ENCODE results near the gene ADAM12.

The ADAM12 gene

GRCh38 chr10:126229686-126230085, 158.6 kb downstream of the ADAM12 start:
- no peak overlapping the region for H2AFZ ChIP-seq (ENCODE audit: low read depth, low read length)
- DNase-seq (no peak), ATAC-seq (ENCODE audit: insufficient read depth, low read depth) (no peak)
- no peak overlapping the region for H3K4me3 ChIP-seq (ENCODE audit: low read depth in 1 of 2, low read length in 2 of 2)
- H4K20me1 ChIP-seq (ENCODE audit: insufficient read depth, low read length) = no peaks in the 10 kb centered on the region
- no peaks in the 10 kb centered on the region for H3K4me1 ChIP-seq (ENCODE audit: insufficient read depth, low read length)
- H3K9ac ChIP-seq (ENCODE audit: low read depth, low read length) = no peak overlapping the region
- no peaks in the 10 kb centered on the region for H3K79me2 ChIP-seq (ENCODE audit: insufficient read depth, low read length)
- TF ChIP-seq CTCF (IDR thresholded peaks at IDR 0.05; ENCODE audit: borderline replicate concordance, extremely low read depth, low read length, poor library complexity, severe bottlenecking) = no peak
- no peak for TF ChIP-seq EZH2 (IDR thresholded peaks at IDR 0.05; ENCODE audit: borderline replicate concordance, low read depth, low read length, severe bottlenecking)
- no peaks in the 10 kb centered on the region for H3K36me3 ChIP-seq (ENCODE audit: insufficient read depth, low read length)
- H3K27ac ChIP-seq (ENCODE audit: low read length) = no peak overlapping the region
- H3K9me3 ChIP-seq (ENCODE audit: insufficient read depth, low read length, severe bottlenecking) = no peaks in the 10 kb centered on the region
- no peak overlapping the region for H3K4me2 ChIP-seq (ENCODE audit: insufficient read depth, low read length)
- H3K27me3 ChIP-seq (ENCODE audit: insufficient read depth, low read length, poor library complexity) = no peaks in the 10 kb centered on the region

DNA sequence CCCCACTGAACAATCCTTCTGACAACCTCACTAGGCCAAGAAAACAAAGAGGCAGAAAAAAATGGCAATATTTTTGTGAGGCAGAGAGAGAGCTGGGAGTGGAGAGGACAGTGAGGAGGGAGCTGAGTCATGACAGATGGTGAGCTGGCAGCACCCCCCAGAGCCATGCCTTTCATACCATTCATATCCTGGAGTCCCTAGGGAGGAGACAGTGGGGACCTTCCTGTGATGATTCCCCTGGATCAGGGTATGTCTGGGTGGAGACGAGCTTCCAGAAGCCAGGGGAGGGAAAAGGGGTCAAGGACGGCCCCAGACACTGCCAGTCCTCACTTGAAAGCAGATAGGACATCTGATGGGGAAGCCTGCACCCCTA, 160.5 kb downstream of the ADAM12 start:
- H3K27ac ChIP-seq (ENCODE audit: low read length) = no peak overlapping the region
- no peaks in the 10 kb centered on the region for H4K20me1 ChIP-seq (ENCODE audit: insufficient read depth, low read length)
- H3K36me3 ChIP-seq (ENCODE audit: insufficient read depth, low read length) = no peaks in the 10 kb centered on the region
- H3K4me1 ChIP-seq (ENCODE audit: insufficient read depth, low read length) = no peaks in the 10 kb centered on the region
- no peaks in the 10 kb centered on the region for H3K79me2 ChIP-seq (ENCODE audit: insufficient read depth, low read length)
- no peaks in the 10 kb centered on the region for H3K9me3 ChIP-seq (ENCODE audit: insufficient read depth, low read length, severe bottlenecking)
- H3K9ac ChIP-seq (ENCODE audit: low read depth, low read length) = no peak overlapping the region
- no peak overlapping the region for H2AFZ ChIP-seq (ENCODE audit: low read depth, low read length)
- no peak for TF ChIP-seq EZH2 (IDR thresholded peaks at IDR 0.05; ENCODE audit: borderline replicate concordance, low read depth, low read length, severe bottlenecking)
- TF ChIP-seq CTCF (IDR thresholded peaks at IDR 0.05; ENCODE audit: borderline replicate concordance, extremely low read depth, low read length, poor library complexity, severe bottlenecking) = no peak
- no peak overlapping the region for H3K4me3 ChIP-seq (ENCODE audit: low read depth in 1 of 2, low read length in 2 of 2)
- DNase-seq (no peak), ATAC-seq (ENCODE audit: insufficient read depth, low read depth) (no peak)
- no peak overlapping the region for H3K4me2 ChIP-seq (ENCODE audit: insufficient read depth, low read length)
- H3K27me3 ChIP-seq (ENCODE audit: insufficient read depth, low read length, poor library complexity) = no peaks in the 10 kb centered on the region

GRCh38 chr10:126226988-126227761, 161.1 kb downstream of the ADAM12 start:
- no peak for DNase-seq
- no peaks in the 10 kb centered on the region for H4K20me1 ChIP-seq (ENCODE audit: insufficient read depth, low read length)
- no peaks in the 10 kb centered on the region for H3K36me3 ChIP-seq (ENCODE audit: insufficient read depth, low read length)
- H3K9ac ChIP-seq (ENCODE audit: low read depth, low read length) = no peak overlapping the region
- H3K4me2 ChIP-seq (ENCODE audit: insufficient read depth, low read length) = no peak overlapping the region
- H3K27ac ChIP-seq (ENCODE audit: low read length) = no peak overlapping the region
- H3K9me3 ChIP-seq (ENCODE audit: insufficient read depth, low read length, severe bottlenecking) = no peaks in the 10 kb centered on the region
- no peak for ATAC-seq (ENCODE audit: insufficient read depth, low read depth)
- no peaks in the 10 kb centered on the region for H3K79me2 ChIP-seq (ENCODE audit: insufficient read depth, low read length)
- TF ChIP-seq CTCF (IDR thresholded peaks at IDR 0.05; ENCODE audit: borderline replicate concordance, extremely low read depth, low read length, poor library complexity, severe bottlenecking) (no peak), EZH2 (IDR thresholded peaks at IDR 0.05; ENCODE audit: borderline replicate concordance, low read depth, low read length, severe bottlenecking) (no peak)
- H2AFZ ChIP-seq (ENCODE audit: low read depth, low read length) = no peak overlapping the region
- H3K27me3 ChIP-seq (ENCODE audit: insufficient read depth, low read length, poor library complexity) = no peaks in the 10 kb centered on the region
- H3K4me1 ChIP-seq (ENCODE audit: insufficient read depth, low read length) = no peaks in the 10 kb centered on the region
- H3K4me3 ChIP-seq (ENCODE audit: low read depth in 1 of 2, low read length in 2 of 2) = no peak overlapping the region
